ENCODE data around the gene POU2AF1. TPM values are rescaled to one million over a fixed set of nuclear protein-coding genes. Genes with fewer than 3 reads are reported as not detected.

Gene POU2AF1
- total and polyA plus RNA-seq, 2 of the 13 experiments (the other 11 are each of a cell fraction or from before 2014, with no cell fraction given) = 1.9 to 3.6 TPM

- Histone ChIP-seq H3K27me3 (ENCODE audit: control insufficient read depth in 1 of 2, insufficient read depth in 2 of 2, low read length in 2 of 2) (no peaks in the 10 kb centered on the region), H3K79me2 (ENCODE audit: insufficient read depth, low read length) (no peaks in the 10 kb centered on the region), H3K4me3 (replicated peaks in 1 of 3; ENCODE audit: insufficient read depth in 1 of 3, low read depth in 2 of 3, low read length in 3 of 3) (no peak overlapping the region), H4K20me1 (ENCODE audit: insufficient read depth, low read length) (no peaks in the 10 kb centered on the region), H3K36me3 (replicated peaks in 1 of 2; ENCODE audit: control insufficient read depth in 1 of 2, insufficient read depth in 2 of 2, low read length in 2 of 2) (no peaks in the 10 kb centered on the region), H3K4me2 (ENCODE audit: low read depth, low read length) (no peak overlapping the region), H3K9me3 (ENCODE audit: low read length) (no peaks in the 10 kb centered on the region), H3K4me1 (ENCODE audit: insufficient read depth, low read length) (peaks cover 51% of the 10 kb centered on the region), H3K9ac (ENCODE audit: insufficient read depth, low read depth, low read length) (no peak overlapping the region), H2AFZ (ENCODE audit: low read length) (no peak overlapping the region), H3K27ac (ENCODE audit: extremely low read length, insufficient read depth, low read length) (no peak overlapping the region)
- no peak for FAIRE-seq
- ATAC-seq = no peak
- WGBS (ENCODE audit: low lambda C conversion rate) = 97% methylated on average over 2 of the region's 2 CpGs
- TF ChIP-seq NFYC (CRISPR knock-in tag; IDR thresholded peaks at IDR 0.05) (no peak), FOXA1 (IDR thresholded peaks at IDR 0.05) (no peak), FOXA1 (CRISPR knock-in tag; IDR thresholded peaks at IDR 0.05) (no peak), SMARCE1 (IDR thresholded peaks at IDR 0.05; ENCODE audit: borderline replicate concordance) (no peak), BORCS8-MEF2B (CRISPR knock-in tag; IDR thresholded peaks at IDR 0.05) (no peak), ZNF597 (CRISPR knock-in tag; IDR thresholded peaks at IDR 0.05) (no peak), ARNTL (CRISPR knock-in tag; IDR thresholded peaks at IDR 0.05) (no peak), KAT7 (CRISPR knock-in tag; IDR thresholded peaks at IDR 0.05; ENCODE audit: borderline replicate concordance) (no peak), ZNF570 (CRISPR knock-in tag; IDR thresholded peaks at IDR 0.05; ENCODE audit: borderline replicate concordance) (no peak), ZNF782 (CRISPR knock-in tag; IDR thresholded peaks at IDR 0.05; ENCODE audit: borderline replicate concordance) (no peak), ZNF274 (CRISPR knock-in tag; IDR thresholded peaks at IDR 0.05) (no peak)
- TF ChIP-seq, protein P1, sequence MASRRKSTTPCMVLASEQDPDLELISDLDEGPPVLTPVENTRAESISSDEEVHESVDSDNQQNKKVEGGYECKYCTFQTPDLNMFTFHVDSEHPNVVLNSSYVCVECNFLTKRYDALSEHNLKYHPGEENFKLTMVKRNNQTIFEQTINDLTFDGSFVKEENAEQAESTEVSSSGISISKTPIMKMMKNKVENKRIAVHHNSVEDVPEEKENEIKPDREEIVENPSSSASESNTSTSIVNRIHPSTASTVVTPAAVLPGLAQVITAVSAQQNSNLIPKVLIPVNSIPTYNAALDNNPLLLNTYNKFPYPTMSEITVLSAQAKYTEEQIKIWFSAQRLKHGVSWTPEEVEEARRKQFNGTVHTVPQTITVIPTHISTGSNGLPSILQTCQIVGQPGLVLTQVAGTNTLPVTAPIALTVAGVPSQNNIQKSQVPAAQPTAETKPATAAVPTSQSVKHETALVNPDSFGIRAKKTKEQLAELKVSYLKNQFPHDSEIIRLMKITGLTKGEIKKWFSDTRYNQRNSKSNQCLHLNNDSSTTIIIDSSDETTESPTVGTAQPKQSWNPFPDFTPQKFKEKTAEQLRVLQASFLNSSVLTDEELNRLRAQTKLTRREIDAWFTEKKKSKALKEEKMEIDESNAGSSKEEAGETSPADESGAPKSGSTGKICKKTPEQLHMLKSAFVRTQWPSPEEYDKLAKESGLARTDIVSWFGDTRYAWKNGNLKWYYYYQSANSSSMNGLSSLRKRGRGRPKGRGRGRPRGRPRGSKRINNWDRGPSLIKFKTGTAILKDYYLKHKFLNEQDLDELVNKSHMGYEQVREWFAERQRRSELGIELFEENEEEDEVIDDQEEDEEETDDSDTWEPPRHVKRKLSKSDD (CRISPR knock-in tag; IDR thresholded peaks at IDR 0.05; ENCODE audit: low read depth) = no peak
- TF ChIP-seq, protein P2, sequence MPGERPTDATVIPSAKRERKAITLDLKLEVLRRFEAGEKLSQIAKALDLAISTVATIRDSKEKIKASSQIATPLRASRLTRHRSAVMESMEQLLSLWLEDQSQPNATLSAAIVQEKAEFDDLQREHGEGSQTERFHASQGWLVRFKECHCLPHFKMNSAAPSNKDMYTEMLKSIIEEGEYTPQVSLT (CRISPR knock-in tag; IDR thresholded peaks at IDR 0.05; ENCODE audit: borderline replicate concordance, low read depth) = no peak
- CTCF ChIA-PET (ENCODE audit: low intra/inter-chr PET ratio, low total read pairs) = no interaction called here
- in situ Hi-C loops (cut with HindIII; ENCODE audit: extremely low pct_ligation_motif_present, low pct_unique_long_range_greater_than_20kb) = no loop called here
- POLR2A ChIA-PET = interaction anchor here (0.9 to 1.5 kb wide), 2 partner anchors 11 to 13 kb away, joined by 4 to 5 read pairs; no protein-coding TSS in a partner anchor
- intact Hi-C loops (cut with micrococcal nuclease; ENCODE audit: unreplicated experiment) = no loop called here
- DNase-seq (ENCODE audit: low spot score) = no peak
- BruUV-seq (replicated peaks) = no TSS peak
These were observed 56.5 kb downstream of the POU2AF1 start for GRCh38 chr11:111322534-111322933.
